ENCODE data around the gene TMEM88.

GRCh38 chr17:7822126-7822525 lies 32.7 kb upstream of the TMEM88 start:
- TF ChIP-seq CTCF (IDR thresholded peaks at IDR 0.05 in 2 of 3, conservative IDR thresholded peaks at IDR 0.05 in 1 of 3; ENCODE audit: borderline replicate concordance in 1 of 3, insufficient read depth in 1 of 3, low read depth in 2 of 3, low read length in 2 of 3): no peak
- no peak for TF ChIP-seq EZH2 (IDR thresholded peaks at IDR 0.05)
- TF ChIP-seq TCF7L2 (IDR thresholded peaks at IDR 0.05; ENCODE audit: borderline replicate concordance, extremely low read depth, insufficient read depth, insufficient read length): no peak
- TF ChIP-seq SP1 (IDR thresholded peaks at IDR 0.05; ENCODE audit: low read depth): no peak
- TF ChIP-seq EZH2phosphoT487 (IDR thresholded peaks at IDR 0.05; ENCODE audit: borderline replicate concordance): no peak
- TF ChIP-seq POLR2AphosphoS5 (IDR thresholded peaks at IDR 0.05; ENCODE audit: low read depth, low read length): no peak

Data from HCT116 (cell line).